Head of caudate nucleus (tissue), 42 donors: Measurements from ENCODE around the gene INSYN1.
"Not testable (repeated sequence)": the region's sequence is repeated elsewhere in the genome, so short reads cannot be mapped to it uniquely, and the experiment has no call there.

ENCODE experiments used
- DNase-seq, 42 donors: peaks; one replicate each; pipeline versions ENCODE4 v3.0.0 to v3.0.0-alpha.2; 2020 to 2021; ENCODE audit warnings: mixed read lengths in 7 of 42
- intact Hi-C: fragments of 100-400 bp; cut with DNase I; formaldehyde crosslinking; loops from one replicate; pipeline ENCODE4 v1.15.0; 2022

INSYN1 gene

DNA sequence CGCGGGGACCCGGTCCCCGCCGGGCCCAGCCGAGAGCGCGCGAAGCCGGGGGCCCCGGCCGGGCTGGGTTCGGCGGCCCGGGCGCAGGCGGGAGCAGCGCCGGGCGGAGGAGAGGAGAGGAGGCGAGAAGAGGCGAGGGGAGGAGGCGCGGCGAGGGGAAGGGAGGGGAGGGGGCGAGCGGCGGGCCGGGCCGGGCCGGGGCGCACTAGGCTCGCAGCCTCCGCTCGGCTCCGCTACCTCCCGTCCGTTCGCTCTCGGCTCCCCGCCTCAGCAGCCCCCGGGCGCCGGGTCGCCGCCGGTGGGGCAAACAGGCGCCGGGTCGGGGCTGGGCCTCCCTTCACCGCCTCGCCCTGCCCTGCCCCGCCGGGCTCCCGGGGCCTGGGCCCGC is 351 bp downstream of the INSYN1 start:
- intact Hi-C loops, result no loop called here
- peak in 8 of 42 donors; percentile 22 to 56 (median 41) for DNase-seq

DNA sequence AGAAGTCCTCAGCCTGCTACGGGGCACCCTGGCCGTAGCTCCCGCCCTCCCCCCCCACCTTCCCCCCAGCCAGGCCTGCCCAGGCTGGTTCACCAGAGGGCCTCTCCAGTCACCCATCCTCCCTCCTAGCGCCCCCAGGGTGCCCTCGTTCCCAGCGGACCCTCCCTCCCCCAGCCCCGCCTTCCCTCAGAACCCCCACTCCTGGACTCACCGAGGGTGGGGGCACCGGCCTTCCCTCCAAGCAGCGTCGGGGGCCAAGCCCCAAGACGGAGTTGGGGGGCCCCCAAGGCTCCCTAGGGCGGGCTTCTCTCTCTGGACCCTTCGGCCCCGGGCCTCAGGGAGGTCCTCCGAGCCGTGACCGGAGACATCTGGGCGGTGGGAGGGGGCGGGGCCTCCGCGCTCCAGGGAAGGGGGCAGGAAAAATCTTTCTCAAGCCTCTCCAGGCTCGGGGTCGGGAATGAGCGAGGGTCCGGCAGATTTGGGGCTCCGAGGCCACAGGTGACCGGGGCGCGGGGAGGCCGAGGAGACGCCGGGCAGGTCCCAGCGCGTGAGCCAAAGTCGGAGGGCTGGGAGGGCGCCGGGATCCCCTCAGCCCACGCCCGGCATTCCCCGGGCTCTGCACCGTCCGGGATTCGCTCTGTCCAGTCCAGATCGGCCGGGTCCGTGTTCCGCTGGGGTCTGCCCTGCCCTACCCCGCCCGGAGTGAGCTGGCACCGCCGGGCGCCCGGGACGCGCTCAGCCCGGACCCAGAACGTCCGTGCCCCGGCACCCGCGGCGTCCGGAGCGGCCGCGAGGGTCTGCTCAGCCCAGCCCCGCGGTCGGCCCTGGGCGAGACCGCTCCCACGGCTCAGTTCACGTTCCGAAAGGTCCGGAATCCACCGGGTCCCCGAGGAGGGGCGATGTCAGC is 999 bp downstream of the INSYN1 start:
- intact Hi-C loops, result no loop called here
- DNase-seq, result no peak

DNA sequence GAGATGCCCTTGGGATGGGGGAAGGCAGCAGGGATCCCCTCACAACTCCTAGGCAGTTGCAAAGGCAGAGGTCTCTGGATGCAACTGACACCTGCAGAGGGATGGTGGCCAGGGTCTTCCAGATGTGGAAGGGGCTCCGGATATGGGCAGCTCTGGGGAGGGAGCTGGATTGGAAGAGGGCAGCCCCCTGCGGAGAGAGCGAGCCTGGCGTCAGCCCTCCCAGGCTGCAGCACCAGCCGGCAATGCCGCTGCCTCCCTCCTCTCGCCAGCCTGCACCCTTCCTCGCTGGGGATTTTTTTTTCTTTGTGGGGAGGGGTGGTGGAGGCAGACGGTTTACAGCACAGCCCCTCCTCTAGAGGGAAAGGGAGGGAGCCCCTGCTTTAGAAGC is 1.6 kb downstream of the INSYN1 start:
- intact Hi-C loops, result no loop called here

DNA sequence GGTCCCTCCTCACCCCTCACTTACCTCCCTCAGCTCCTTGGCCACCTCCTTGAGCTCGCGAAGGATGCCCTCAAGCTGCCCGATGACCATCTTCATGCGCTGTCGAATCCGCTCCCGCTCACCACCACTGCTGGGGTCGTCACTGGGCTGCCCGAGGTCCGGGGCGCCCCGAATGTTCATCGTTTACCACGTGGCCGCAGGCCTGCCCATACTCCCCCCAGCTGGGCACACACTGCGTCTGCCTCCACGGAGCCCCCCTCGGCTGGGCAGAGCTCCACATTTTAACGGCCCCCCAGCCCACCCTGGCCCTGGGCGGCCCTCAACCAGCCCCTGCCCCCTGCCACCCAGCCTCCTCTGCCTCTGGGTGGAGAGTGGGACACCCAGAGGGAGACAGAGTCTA is 2.2 kb downstream of the INSYN1 start:
- no peak for DNase-seq
- intact Hi-C loops, result no loop called here

More for the DNA sequence above, 1.6 kb downstream of the INSYN1 start:
- DNase-seq, result peak in 12 of 42 donors; percentile 16 to 59 (median 44)

DNA sequence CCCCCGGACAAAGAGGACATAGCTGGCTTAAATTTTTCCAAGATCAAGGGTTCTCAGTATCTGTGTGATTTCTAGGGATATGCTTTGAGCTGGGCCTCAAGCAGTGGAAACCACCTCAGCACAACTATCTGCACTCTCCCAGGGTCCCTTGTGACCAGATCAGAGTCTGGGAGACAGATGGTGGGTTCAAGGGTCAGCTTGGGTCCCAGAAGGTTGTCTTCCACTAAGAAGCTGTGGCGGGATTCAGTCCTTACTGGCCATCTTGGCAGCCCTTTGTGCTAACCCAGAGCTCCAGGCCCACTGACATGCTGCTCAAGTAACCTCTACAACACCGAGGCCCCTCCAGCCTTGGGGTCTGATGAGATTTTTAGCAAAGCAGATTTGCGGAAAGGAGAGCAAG is 2.7 kb downstream of the INSYN1 start:
- intact Hi-C loops, result no loop called here
- no peak for DNase-seq

DNA sequence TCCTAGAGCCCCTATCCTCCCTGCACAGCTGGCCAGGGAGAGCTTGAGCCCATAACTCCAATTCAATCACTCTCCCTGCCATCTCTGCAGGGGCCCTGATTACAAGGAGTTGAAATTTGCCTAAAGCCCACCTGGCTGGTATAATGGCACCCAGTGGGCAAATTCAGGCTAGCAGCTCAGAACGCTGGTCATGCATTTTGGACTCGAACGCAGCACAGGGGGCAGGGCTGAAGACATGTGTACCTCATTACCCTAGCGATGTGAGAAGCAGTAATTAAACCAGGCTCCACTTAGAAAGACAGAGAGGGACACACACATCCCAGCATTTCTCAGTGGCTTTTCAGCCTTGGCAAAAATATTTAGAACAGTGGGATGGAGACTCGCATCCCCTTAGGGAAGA is 3.2 kb downstream of the INSYN1 start:
- DNase-seq, result no peak
- intact Hi-C loops, result no loop called here

DNA sequence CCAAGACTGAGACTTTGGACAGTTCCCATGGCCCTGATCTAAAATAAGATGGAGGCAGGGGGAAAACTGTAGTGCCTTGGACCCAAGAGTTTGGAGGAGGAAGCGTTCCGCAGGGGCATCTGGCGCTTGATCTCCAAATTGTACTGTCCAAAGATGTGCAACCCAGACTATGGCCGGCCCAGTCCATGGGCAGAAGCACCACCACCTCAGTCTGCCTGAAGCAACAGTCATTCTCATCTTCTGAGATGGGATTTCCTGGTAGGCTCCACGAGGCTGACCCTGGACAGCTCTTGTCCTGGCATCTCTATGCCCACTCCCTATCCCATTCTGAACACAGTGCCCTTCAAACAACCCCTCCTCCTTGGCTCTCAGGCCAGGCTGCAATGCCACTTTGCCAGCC is 3.6 kb downstream of the INSYN1 start:
- DNase-seq, result no peak
- intact Hi-C loops, result no loop called here

DNA sequence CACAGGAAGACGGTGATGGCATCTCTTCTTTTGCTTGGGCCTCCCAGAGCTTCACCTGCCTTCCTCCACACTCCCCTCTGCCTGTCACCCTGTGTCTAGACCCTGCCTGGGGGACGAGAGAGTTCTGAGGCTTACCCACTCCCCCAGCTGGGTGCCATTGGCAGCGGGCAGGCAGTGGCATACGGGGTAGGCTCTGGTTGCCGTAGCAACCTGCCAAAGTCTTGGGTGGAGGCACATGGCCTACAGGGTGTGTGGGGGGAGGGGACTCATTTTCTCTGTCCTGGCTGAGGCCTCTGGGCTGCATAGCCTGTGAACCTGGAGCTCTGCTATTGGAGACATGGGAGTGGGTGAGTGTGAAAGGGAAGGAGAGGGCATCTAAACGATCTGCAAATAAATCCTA is 4.4 kb downstream of the INSYN1 start:
- DNase-seq, result peak in 10 of 42 donors; percentile 22 to 62 (median 45)
- intact Hi-C loops, result no loop called here

DNA sequence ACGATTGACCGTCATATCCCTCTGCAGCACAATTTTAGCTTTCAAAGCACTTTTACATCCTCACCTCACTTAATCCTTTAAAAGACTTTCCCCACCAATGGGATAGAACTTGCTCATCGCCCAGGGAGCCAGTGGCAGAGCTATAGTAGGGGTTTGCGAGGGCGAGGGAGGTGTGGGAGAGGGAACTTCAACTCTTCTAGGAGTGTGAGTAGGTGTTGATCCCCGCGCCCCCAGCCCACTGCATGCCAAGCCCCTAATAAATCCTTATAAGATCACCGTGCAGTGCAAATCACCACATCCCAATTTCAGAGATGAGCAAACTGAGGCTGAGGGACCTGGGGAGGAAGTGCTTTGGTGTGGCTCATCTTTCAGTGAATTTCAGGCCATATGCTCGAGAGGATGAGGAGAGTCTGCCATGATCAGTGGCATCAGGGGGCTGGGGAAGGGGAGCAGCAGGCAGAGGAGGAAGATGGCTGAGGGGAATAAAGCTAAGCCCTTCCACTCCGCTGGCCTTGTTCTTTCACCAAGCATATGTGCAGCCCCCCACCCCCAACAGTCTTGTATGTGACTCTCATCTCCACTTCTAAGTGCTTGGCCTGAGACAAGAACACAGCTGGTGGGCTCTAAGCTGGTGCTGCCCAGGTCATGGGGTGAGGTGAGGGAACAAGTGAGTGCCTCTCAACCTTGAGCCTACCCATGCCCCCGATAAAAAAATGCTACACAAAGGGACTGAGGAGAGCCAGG is 5.1 kb downstream of the INSYN1 start:
- intact Hi-C loops, result no loop called here
- DNase-seq, result peak in 5 of 42 donors; percentile 22 to 58 (median 40)

DNA sequence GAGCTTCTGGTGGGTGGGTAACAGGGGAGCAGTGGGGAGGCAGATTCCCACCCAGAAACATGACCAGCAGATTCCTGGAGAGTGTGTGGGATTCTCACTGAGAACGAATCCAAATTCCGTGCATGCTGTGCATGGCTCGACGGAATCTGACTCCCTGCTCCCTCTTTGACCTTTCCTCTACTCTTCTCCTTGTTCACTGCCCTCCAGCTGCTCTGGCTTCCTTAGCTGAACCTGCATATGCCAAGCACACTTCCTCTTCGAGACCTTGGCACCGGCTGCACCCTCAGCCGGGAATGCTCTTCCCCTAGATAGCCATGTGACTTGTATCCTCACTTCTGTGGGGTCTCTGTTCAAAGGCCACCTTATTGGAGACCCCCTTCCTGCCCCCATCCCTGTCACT is 6.3 kb downstream of the INSYN1 start:
- intact Hi-C loops, result no loop called here
- no peak for DNase-seq

DNA sequence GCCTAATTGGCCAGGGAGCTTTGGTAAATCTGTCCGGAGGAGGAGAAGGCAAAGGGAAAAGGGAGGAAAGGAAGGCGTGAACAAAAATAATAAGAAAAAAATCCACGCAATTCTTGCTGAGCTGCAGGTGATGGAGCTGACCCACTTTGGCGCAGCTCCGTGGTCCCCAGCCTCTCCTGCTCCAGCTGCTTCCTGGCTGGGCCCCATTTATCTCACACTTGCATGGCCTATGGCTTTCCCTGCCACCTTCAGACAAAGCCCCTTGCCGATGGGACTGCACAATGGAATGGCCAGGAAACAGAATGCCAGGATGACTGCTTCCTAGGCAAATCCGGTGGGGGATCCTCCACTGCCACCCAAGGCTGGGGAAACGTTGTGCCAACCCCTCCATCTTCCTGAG is 6.9 kb downstream of the INSYN1 start:
- no peak for DNase-seq
- intact Hi-C loops, result no loop called here

DNA sequence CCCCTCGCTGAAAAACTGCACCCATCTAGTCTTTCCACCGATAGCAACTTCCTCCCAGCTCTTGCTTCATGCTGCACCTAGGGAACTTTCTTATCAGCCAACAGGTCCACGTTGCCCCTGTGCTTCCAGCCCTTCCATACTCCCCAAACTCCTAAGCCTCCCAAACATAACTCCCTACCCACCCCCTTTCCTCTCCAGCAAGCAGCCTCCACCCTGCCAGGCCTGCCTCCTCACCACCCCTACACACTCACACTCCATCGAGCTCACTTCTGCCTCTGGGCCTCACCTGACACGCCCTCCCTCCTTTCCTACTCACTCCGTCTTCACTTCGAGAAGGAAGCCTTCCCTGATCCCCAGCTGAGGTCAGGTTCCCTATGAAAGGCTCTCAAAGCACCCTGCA is 8.1 kb downstream of the INSYN1 start:
- intact Hi-C loops, result no loop called here
- DNase-seq, result peak in 33 of 42 donors; percentile 32 to 88 (median 60)

DNA sequence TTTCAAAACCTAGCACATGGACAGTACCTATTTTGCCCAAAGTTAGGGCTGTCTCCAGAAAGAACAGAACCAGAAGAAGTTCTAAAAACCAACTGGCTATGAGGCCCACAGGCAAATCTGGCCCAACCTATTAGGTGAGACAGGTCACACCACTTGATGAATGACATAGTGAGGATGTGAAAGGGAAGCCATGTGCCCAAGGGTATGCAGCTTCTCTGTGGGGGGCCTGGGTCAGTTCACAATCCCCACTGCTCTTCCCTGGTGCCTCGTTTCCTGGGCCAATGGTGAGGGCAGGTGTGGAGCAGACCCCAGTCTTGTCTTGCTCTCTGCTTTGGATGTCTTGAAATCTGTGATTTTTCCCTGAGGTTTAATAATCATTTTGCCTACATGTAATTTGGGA is 8.9 kb downstream of the INSYN1 start:
- DNase-seq, result no peak
- intact Hi-C loops, result no loop called here

DNA sequence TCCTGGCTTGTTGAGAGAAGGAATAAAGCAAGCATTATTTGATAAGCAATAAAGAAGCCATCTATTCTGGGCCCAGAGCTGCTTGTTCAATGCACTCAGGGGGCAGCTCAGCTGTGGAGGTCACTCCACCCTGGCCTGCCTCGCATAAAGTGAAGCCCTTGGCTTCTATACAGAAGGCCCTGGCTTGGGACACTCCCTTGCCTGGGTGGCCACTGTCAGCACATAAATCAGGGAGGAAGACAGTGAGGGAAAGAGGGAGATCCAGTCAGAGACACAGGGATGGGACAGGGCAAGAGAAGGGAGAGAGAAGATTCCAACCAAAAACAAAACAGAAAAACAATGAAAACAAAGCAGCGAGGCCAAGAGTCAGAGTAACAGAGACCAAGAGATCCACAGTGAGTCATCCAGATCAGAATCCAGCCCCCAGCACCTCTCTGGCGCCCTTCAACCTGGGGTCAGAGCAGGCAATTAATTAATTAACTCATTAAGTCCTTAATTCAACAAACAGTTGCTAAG is 11.8 kb downstream of the INSYN1 start:
- no peak for DNase-seq
- intact Hi-C loops, result no loop called here

DNA sequence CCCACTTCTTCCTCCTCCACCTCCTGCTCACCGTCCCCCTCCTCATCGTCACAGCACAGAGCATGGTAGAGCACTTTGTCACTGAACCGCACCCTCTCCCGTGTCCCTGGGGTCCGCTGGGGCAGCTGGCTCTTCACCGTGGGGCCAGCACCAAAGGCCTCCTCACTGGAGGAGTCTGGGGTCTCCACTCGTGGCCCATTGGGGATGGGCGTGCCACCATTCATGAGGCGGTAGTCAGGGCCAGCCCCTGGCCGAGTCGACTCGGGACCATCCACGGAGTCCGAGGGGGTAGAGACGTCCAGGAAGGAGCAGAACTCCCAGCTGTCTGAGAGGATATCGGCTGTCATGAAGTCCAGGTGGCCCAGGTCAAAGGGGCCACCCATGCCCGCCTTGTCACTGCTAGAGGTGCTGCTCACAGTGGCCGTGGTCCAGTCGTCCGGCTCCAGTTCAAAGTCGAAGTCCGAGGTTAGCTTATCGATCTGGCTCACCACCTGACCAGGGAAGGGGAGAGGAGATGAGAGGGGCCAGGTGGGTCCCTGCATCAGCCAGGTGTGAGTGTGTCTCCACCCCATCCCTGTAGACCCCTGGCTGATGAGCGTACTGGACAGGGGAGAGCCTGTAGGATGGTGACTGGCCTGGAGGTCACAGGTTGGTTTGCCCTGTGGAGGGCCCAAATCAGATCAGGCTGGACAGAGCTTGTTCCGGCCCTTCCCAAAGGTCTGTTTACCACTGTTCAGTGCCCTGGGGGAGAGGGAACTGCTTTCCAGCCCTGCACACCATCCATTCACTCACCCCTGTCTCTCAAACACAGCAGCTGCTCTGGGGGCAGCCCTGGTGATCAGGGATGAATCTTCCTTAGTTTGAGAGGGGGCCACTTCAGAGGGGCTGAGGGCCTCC is 12.8 kb downstream of the INSYN1 start:
- intact Hi-C loops, result no loop called here
- DNase-seq, result no peak

DNA sequence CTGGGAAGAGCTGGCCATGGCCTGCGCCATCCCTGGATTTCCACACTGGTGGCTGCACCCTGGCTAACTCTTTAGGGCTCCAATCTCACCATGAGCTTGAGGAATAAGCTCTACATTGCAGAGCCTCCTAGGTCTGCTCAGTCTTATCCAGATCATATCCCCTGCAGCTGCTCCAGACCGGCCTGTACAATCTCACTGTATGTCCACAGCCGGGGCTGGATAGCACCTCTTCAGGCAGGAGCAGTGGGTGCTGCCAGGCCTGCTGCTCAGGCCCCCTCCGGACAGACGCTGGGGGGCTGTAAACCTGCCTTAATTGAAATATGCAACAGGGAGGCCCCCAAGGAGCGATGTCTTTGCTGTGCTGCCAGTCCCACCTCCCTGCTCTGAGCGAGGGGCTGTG is 15.6 kb downstream of the INSYN1 start:
- no peak for DNase-seq
- intact Hi-C loops, result no loop called here

DNA sequence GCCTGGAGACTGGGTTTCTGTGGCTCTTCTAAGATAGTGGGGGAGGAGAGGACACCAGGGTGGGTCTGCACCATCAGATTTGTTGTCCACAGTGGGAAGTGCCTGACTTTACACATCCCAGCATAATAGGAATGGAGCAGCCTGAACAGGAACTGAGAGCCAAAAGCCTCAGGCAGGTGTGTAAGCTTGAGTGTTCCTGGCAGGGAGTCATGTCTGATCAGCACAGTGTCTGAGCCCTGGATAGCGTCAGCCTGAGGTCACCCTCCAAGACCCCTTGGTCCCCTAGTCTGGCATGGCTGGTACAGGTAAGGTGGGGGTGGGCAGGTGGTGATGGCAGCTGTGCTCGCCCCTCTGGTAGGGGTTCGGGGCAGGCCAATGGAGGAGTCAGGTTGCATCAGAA is 20.2 kb downstream of the INSYN1 start:
- intact Hi-C loops, result no loop called here

DNA sequence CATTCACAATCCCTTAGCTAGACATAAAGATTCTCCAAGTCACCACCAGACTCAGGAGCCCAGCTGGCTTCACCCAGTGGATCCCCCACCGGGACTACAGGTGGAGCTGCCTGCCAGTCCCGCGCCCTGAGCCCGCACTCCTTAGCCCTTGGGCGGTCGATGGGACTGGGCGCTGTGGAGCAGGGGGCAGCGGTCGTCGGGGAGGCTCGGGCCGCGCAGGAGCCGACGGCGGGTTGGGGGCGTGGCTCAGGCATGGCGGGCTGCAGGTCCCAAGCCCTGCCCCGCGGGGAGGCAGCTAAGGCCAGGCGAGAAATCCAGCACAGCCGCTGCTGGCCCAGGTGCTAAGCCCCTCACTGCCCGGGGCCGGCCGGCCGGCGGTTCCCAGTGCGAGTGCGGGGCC is 21.1 kb downstream of the INSYN1 start:
- DNase-seq, intact Hi-C loops: not testable (repeated sequence)

More for the DNA sequence above, 20.2 kb downstream of the INSYN1 start:
- DNase-seq, result no peak

DNA sequence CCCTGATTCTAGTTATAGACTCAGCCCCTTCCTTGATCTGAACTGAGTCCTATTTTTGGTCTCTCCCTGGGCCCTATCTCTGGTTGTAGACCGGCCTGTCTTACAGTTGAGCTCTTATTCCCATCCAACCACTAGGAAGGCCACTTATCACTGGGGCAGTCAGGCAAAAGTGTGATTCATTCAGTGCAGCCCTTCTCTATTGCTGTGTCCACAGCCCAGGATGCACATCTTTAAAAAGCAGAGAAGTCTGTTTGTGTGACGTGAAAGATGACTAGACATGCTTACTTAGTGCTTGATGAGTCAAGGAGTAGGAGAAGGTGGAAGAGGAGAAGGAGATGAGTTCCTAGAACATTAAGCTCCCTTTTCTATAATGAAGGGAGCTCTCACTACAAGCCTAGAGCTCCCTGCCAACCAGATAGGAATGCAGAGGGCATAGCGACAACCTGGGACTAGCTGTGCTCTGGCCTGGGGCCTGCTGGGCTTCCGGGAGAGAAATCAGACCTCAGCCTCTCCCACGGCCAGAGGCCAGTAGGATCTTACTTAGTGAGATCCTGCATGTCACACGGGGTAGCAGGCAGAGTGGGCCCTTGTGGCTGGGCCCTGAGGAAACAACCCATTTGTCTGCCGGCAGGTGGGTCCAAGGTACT is 25.7 kb downstream of the INSYN1 start:
- no peak for DNase-seq
- intact Hi-C loops, result no loop called here
